Mesothelial cell of epicardium (in vitro differentiated cells): ENCODE data around the gene EHMT1. TPM values are rescaled to one million over a fixed set of nuclear protein-coding genes. Genes with fewer than 3 reads are reported as not detected.
A peak's percentile ranks its signal among the peaks of the same experiment; 100 is the strongest.

Experiments
- DNase-seq, 2 experiments: peaks; one replicate each; pipeline ENCODE4 v3.0.0; 2021; ENCODE audit warnings: low spot score in 2 of 2; ENCODE audit not compliant: unreplicated experiment in 2 of 2
- H3K27ac Mint-ChIP-seq: 2 replicates; pipeline ENCODE4 v1.8.0; 2021; ENCODE audit warnings: mixed read lengths
- H3K27me3 Mint-ChIP-seq: 2 replicates; pipeline ENCODE4 v1.8.0; 2021; ENCODE audit warnings: low read depth, mixed read lengths
- H3K36me3 Mint-ChIP-seq: 2 replicates; pipeline ENCODE4 v1.8.0; 2021; ENCODE audit warnings: mixed read lengths
- H3K4me1 Mint-ChIP-seq: 2 replicates; pipeline ENCODE4 v1.8.0; 2021; ENCODE audit warnings: mixed read lengths
- H3K4me3 Mint-ChIP-seq: 2 replicates; pipeline ENCODE4 v1.8.0; 2021; ENCODE audit warnings: mild to moderate bottlenecking, moderate library complexity, mixed read lengths
- H3K9me3 Mint-ChIP-seq: 2 replicates; pipeline ENCODE4 v1.8.0; 2021; ENCODE audit warnings: mixed read lengths
- total RNA-seq: library from RNA; stranded (reverse); gene quantifications from 3 replicates; pipeline ENCODE4 v1.2.1, GENCODE V29; 2021
- TF ChIP-seq, protein P1 (sequence below): fragments of 200-600 bp; sonication (generic); IDR thresholded peaks from one replicate; pipeline ENCODE4 v1.5.0; 2021; ENCODE audit warnings: antibody characterized with exemption; ENCODE audit not compliant: unreplicated experiment

The EHMT1 gene
- total RNA-seq, 1 donor from 2014 or later: 147 TPM

- H3K4me1 Mint-ChIP-seq: peaks cover 13% of the 10 kb centered on the region
- TF ChIP-seq, protein P1, sequence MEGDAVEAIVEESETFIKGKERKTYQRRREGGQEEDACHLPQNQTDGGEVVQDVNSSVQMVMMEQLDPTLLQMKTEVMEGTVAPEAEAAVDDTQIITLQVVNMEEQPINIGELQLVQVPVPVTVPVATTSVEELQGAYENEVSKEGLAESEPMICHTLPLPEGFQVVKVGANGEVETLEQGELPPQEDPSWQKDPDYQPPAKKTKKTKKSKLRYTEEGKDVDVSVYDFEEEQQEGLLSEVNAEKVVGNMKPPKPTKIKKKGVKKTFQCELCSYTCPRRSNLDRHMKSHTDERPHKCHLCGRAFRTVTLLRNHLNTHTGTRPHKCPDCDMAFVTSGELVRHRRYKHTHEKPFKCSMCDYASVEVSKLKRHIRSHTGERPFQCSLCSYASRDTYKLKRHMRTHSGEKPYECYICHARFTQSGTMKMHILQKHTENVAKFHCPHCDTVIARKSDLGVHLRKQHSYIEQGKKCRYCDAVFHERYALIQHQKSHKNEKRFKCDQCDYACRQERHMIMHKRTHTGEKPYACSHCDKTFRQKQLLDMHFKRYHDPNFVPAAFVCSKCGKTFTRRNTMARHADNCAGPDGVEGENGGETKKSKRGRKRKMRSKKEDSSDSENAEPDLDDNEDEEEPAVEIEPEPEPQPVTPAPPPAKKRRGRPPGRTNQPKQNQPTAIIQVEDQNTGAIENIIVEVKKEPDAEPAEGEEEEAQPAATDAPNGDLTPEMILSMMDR: no peak
- H3K27me3 Mint-ChIP-seq: no peaks in the 10 kb centered on the region
- no peaks in the 10 kb centered on the region for H3K9me3 Mint-ChIP-seq
- H3K4me3 Mint-ChIP-seq: no peak overlapping the region
- H3K27ac Mint-ChIP-seq: no peak overlapping the region
- DNase-seq: no peak
- H3K36me3 Mint-ChIP-seq: no peaks in the 10 kb centered on the region
Measured at GRCh38 chr9:137631345-137632229, 12.8 kb downstream of the EHMT1 start.

- H3K27ac Mint-ChIP-seq: peak overlapping the region; percentile 28
Measured at GRCh38 chr9:137632230-137633161, 13.7 kb downstream of the EHMT1 start.

GRCh38 chr9:137634016-137634415 is 15.2 kb downstream of the EHMT1 start:
- no peaks in the 10 kb centered on the region for H3K27me3 Mint-ChIP-seq
- no peak for DNase-seq
- H3K27ac Mint-ChIP-seq: peak overlapping the region; percentile 60
- no peak overlapping the region for H3K4me3 Mint-ChIP-seq
- peaks cover 6% of the 10 kb centered on the region for H3K4me1 Mint-ChIP-seq
- peaks cover 2% of the 10 kb centered on the region for H3K36me3 Mint-ChIP-seq
- TF ChIP-seq, protein P1: no peak
- no peaks in the 10 kb centered on the region for H3K9me3 Mint-ChIP-seq

More at GRCh38 chr9:137632230-137633161, 13.7 kb downstream of the EHMT1 start:
- Mint-ChIP-seq H3K36me3 (no peaks in the 10 kb centered on the region), H3K27me3 (no peaks in the 10 kb centered on the region), H3K9me3 (no peaks in the 10 kb centered on the region), H3K4me3 (no peak overlapping the region), H3K4me1 (peaks cover 13% of the 10 kb centered on the region)
- no peak for DNase-seq
- TF ChIP-seq, protein P1: no peak

GRCh38 chr9:137638680-137639079 is 19.9 kb downstream of the EHMT1 start:
- TF ChIP-seq, protein P1: no peak
- no peak for DNase-seq

GRCh38 chr9:137639303-137640051 is 20.7 kb downstream of the EHMT1 start:
- DNase-seq: no peak
- Mint-ChIP-seq H3K9me3 (no peaks in the 10 kb centered on the region), H3K27me3 (no peaks in the 10 kb centered on the region), H3K27ac (no peak overlapping the region), H3K36me3 (peaks cover 14% of the 10 kb centered on the region), H3K4me3 (no peak overlapping the region), H3K4me1 (no peaks in the 10 kb centered on the region)
- TF ChIP-seq, protein P1: no peak

More at GRCh38 chr9:137638680-137639079, 19.9 kb downstream of the EHMT1 start:
- H3K27ac Mint-ChIP-seq: no peak overlapping the region
- no peaks in the 10 kb centered on the region for H3K27me3 Mint-ChIP-seq
- H3K36me3 Mint-ChIP-seq: peaks cover 10% of the 10 kb centered on the region
- H3K4me3 Mint-ChIP-seq: no peak overlapping the region
- H3K4me1 Mint-ChIP-seq: no peaks in the 10 kb centered on the region
- no peaks in the 10 kb centered on the region for H3K9me3 Mint-ChIP-seq
